DND-41 (cell line): Measurements from ENCODE around the gene FMNL3.

Experiments
- ATAC-seq: fragments of 200-7000 bp; cut with Tn5 transposase; 3 replicates; pipeline ENCODE4 v1.9.1; 2021; ENCODE audit warnings: low read depth; ENCODE audit not compliant: insufficient read depth
- DNase-seq: peaks from one replicate; pipeline ENCODE4 v3.0.0-alpha.2; 2020
- H2AFZ ChIP-seq: 2 replicates; pipeline ENCODE4 v1.6.0; 2012; ENCODE audit warnings: low read depth, low read length
- H3K27ac ChIP-seq: 2 replicates; pipeline ENCODE4 v1.5.1; 2012; ENCODE audit warnings: low read length, inconsistent platforms
- H3K27me3 ChIP-seq: fragments of 200-600 bp; sonication (generic); 2 replicates; pipeline ENCODE4 v1.6.0; 2012; ENCODE audit warnings: low read length, mild to moderate bottlenecking, inconsistent platforms; ENCODE audit not compliant: insufficient read depth, poor library complexity
- H3K36me3 ChIP-seq: 2 replicates; pipeline ENCODE4 v1.5.1; 2012; ENCODE audit warnings: low read length, inconsistent platforms; ENCODE audit not compliant: insufficient read depth
- H3K4me1 ChIP-seq: 2 replicates; pipeline ENCODE4 v1.5.1; 2012; ENCODE audit warnings: mild to moderate bottlenecking, low read length; ENCODE audit not compliant: insufficient read depth
- H3K4me2 ChIP-seq: 2 replicates; pipeline ENCODE4 v1.6.0; 2012; ENCODE audit warnings: mild to moderate bottlenecking, moderate library complexity, low read length, inconsistent platforms; ENCODE audit not compliant: insufficient read depth
- H3K4me3 ChIP-seq, 2 experiments: fragments of 200-600 bp in 1 of 2; shearing (Covaris generic) in 1 of 2; 2 replicates each; pipeline ENCODE4 v1.5.1; 2012 to 2016; ENCODE audit warnings: inconsistent platforms in 2 of 2, low read length in 2 of 2, mild to moderate bottlenecking in 2 of 2, low read depth in 1 of 2, moderate library complexity in 1 of 2
- H3K79me2 ChIP-seq: 2 replicates; pipeline ENCODE4 v1.6.0; 2012; ENCODE audit warnings: low read length, inconsistent platforms; ENCODE audit not compliant: insufficient read depth
- H3K9ac ChIP-seq: 2 replicates; pipeline ENCODE4 v1.6.0; 2012; ENCODE audit warnings: low read depth, mild to moderate bottlenecking, inconsistent platforms, low read length, moderate library complexity
- H3K9me3 ChIP-seq: 2 replicates; pipeline ENCODE4 v1.5.1; 2012; ENCODE audit warnings: low read length, moderate library complexity, mild to moderate bottlenecking, inconsistent platforms; ENCODE audit not compliant: insufficient read depth, severe bottlenecking
- H4K20me1 ChIP-seq: 2 replicates; pipeline ENCODE4 v1.6.0; 2012; ENCODE audit warnings: low read length; ENCODE audit not compliant: insufficient read depth
- CTCF ChIP-seq: IDR thresholded peaks from 2 replicates; pipeline ENCODE4 v1.5.1; 2012; ENCODE audit warnings: borderline replicate concordance, low read length, moderate library complexity, mild to moderate bottlenecking; ENCODE audit not compliant: poor library complexity, severe bottlenecking; ENCODE audit errors: extremely low read depth
- EZH2 ChIP-seq: IDR thresholded peaks from 3 replicates; pipeline ENCODE4 v1.6.1; 2012; ENCODE audit warnings: borderline replicate concordance, low read depth, mild to moderate bottlenecking, moderate library complexity, low read length, inconsistent platforms; ENCODE audit not compliant: severe bottlenecking

Gene FMNL3

GRCh38 chr12:49603721-49604120 lies 103.5 kb downstream of the FMNL3 start:
- TF ChIP-seq CTCF (no peak), EZH2 (no peak)
- Histone ChIP-seq H3K4me3 (no peak overlapping the region), H3K9ac (no peak overlapping the region), H4K20me1 (no peaks in the 10 kb centered on the region), H3K36me3 (no peaks in the 10 kb centered on the region), H3K9me3 (no peaks in the 10 kb centered on the region), H3K4me2 (no peak overlapping the region), H3K27ac (no peak overlapping the region), H2AFZ (no peak overlapping the region), H3K27me3 (no peaks in the 10 kb centered on the region), H3K79me2 (no peaks in the 10 kb centered on the region), H3K4me1 (no peaks in the 10 kb centered on the region)
- DNase-seq = no peak
- no peak for ATAC-seq

- Histone ChIP-seq H3K27me3 (no peaks in the 10 kb centered on the region), H3K4me1 (no peaks in the 10 kb centered on the region), H3K27ac (no peak overlapping the region), H3K4me3 (no peak overlapping the region), H3K9ac (no peak overlapping the region), H3K4me2 (no peak overlapping the region), H3K9me3 (no peaks in the 10 kb centered on the region), H3K36me3 (no peaks in the 10 kb centered on the region), H2AFZ (no peak overlapping the region), H4K20me1 (no peaks in the 10 kb centered on the region), H3K79me2 (no peaks in the 10 kb centered on the region)
- ATAC-seq = no peak
- DNase-seq = no peak
- TF ChIP-seq CTCF (no peak), EZH2 (no peak)
These were observed 107.2 kb downstream of the FMNL3 start for GRCh38 chr12:49599961-49600360.

GRCh38 chr12:49598527-49598926 lies 108.7 kb downstream of the FMNL3 start:
- ATAC-seq (no peak), DNase-seq (no peak)
- no peak overlapping the region for H3K9ac ChIP-seq

More at GRCh38 chr12:49598527-49598926, 108.7 kb downstream of the FMNL3 start:
- no peaks in the 10 kb centered on the region for H3K9me3 ChIP-seq
- H3K4me2 ChIP-seq = no peak overlapping the region
- no peaks in the 10 kb centered on the region for H3K4me1 ChIP-seq
- no peak for TF ChIP-seq CTCF
- no peak for TF ChIP-seq EZH2
- H3K27me3 ChIP-seq = no peaks in the 10 kb centered on the region
- no peaks in the 10 kb centered on the region for H3K79me2 ChIP-seq
- no peaks in the 10 kb centered on the region for H4K20me1 ChIP-seq
- H3K36me3 ChIP-seq = no peaks in the 10 kb centered on the region
- no peak overlapping the region for H3K4me3 ChIP-seq
- H2AFZ ChIP-seq = no peak overlapping the region
- H3K27ac ChIP-seq = no peak overlapping the region
